GM21576 (cell line): ENCODE data around the gene HHATL.

ENCODE experiments used
- ATAC-seq: cut with Tn5 transposase; IDR thresholded peaks from one replicate; pipeline ENCODE4 v1.9.1; 2021; ENCODE audit warnings: mild to moderate bottlenecking, moderate library complexity; ENCODE audit not compliant: unreplicated experiment

HHATL gene

GRCh38 chr3:42685891-42686820, 16.4 kb downstream of the HHATL start:
- ATAC-seq = no peak

DNA sequence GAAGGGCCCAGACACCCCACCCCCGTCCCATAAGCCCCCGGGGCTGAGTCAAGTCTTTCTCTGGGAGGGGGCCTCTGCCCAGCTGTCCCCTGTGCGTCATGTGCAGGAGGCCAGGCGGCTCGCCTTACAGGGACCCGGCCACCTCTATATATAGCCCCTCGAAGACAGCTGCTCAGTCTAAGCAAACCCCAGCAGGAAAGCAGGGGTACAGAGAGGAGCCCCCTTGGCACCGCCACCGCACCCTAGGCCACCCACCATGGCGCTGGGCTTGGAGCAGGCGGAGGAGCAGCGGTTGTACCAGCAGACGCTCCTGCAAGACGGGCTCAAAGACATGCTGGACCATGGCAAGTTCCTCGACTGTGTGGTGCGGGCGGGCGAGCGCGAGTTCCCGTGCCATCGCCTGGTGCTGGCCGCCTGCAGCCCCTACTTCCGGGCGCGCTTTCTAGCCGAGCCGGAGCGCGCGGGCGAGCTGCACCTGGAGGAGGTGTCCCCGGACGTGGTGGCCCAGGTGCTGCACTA, 17.2 kb downstream of the HHATL start, which contains the start of gene KLHL40:
Gene KLHL40 (plus strand): TSS at position 175 of the 519 bp plus-strand sequence. CDS start 82 bp downstream, at position 257.
- ATAC-seq = no peak

- no peak for ATAC-seq
Observed at GRCh38 chr3:42684632-42685362, 17.8 kb downstream of the HHATL start.

DNA sequence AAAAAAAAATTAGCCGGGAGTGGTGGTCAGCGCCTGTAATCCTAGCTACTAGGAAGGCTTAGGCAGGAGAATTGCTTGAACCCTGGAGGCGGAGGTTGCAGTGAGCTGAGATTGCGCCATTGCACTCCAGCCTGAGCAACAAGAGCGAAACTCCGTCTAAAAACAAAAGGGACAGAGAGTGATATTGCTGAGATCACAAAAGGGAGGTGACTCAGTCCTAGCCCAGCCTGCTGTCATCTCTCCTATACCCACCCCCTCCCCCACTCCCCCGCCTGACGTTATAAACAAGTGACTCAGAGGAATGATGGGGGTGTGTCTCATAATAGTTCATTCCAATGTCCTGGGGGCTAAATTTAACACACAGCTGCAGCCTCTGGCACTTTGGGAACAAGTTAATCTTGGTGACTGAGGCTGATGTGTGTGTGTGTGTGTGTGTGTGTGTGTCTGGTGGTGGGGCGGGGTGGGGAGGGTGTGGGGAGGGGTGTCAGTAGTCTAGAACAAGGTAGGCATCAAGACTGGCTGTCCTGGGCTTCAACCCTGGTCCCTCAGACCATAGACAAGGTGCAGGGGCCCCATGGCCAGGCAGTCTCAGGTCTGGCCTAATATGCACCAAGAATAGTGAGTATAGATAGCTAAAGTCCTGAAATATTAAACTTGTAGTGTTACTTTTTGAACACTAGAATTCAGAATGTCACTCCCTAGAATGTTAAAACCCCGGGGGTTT, 18.6 kb downstream of the HHATL start:
- ATAC-seq = no peak

- ATAC-seq = no peak
Observed at GRCh38 chr3:42682301-42683070, 20.1 kb downstream of the HHATL start.

DNA sequence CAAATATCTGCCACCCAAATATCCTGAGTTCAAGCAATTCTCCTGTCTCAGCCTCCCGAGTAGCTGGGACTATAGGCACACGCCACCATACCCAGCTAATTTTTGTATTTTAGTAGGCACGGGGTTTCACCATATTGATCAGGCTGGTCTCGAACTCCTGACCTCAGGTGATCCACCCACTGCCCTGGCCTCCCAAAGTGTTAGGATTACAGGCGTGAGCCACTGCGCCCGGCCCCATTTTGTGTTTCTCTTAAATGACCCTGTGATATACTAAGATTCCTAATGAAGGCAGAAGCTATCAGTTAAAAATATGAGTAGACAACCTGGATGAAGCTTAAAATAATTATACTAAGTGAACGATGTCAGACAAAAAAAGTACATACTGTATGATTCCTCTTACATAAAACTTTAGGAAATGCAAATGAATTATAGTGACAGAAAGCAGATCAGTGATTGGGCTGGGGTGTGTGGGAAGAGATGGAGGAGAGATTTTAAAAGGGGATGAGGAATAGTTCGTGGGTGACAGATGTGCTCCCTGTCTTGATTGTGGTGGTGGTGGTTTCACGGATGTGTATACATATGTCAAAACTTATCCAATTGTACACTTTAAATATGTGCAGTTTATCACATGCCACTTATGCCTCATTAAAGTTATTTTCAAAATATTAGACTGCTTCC, 21.1 kb downstream of the HHATL start:
- no peak for ATAC-seq

DNA sequence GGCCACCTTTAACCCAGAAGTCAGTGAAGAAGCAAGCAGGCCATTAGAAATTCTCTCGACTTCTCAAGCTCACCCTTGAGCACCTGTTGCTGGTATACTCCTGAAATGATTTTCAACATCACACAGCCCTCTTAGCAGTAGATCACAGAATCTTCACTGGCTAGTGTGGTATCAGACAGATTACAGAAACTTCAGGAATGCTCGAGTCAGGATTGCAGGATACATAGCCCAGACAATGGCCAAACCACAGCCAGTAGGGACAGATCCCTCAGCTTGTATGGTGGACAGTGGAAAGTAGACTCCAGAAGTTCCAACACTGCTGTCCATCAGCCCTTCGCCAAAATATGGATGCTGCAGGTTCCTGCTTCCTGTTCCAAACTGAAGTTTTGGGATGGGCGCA, 21.8 kb downstream of the HHATL start:
- no peak for ATAC-seq

GRCh38 chr3:42680271-42680670, 22.3 kb downstream of the HHATL start:
- no peak for ATAC-seq

- ATAC-seq = no peak
Observed at GRCh38 chr3:42678447-42678846, 24.2 kb downstream of the HHATL start.

DNA sequence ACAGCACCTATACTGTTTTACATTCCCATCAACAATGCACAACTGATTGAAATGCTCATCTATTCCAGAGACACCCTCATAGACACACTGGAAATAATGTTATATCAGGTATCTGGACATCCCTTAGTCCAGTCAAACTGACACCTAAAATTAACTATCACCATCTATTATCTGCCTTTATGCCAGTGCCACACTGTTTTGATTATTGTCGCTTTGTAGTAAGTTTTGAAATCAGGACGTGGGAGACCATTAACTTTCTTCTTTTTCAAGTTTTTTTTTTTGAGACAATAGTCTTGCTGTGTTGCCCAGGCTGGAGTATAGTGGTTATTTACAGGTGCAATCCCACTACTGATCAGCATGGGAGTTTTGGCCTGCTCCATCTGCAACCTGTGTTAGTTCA, 26.7 kb downstream of the HHATL start:
- ATAC-seq = no peak

GRCh38 chr3:42674146-42674545, 28.5 kb downstream of the HHATL start:
- ATAC-seq = no peak

DNA sequence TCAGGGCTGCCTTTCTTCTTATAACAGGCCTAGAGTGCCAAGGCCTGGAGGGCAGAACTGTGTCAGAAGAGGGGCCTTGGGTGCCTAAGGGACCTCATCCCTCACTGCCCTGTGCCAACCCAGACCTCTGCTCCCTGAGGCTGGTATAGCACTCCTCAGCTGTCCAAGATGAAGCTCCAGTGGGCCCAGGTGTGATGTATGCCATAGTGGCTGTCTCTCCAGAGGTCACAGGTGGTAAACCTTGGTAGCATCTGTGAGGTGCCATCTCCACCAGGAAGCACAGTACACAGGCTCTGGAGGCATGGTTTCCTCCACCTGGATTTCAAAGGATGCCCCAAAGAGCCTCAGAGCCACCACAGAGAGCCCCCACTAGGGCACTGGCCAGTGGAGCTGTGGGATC, 29.5 kb downstream of the HHATL start:
- ATAC-seq = no peak

- no peak for ATAC-seq
Observed at GRCh38 chr3:42672515-42672914, 30.1 kb downstream of the HHATL start.

GRCh38 chr3:42670670-42671069, 31.9 kb downstream of the HHATL start:
- no peak for ATAC-seq

DNA sequence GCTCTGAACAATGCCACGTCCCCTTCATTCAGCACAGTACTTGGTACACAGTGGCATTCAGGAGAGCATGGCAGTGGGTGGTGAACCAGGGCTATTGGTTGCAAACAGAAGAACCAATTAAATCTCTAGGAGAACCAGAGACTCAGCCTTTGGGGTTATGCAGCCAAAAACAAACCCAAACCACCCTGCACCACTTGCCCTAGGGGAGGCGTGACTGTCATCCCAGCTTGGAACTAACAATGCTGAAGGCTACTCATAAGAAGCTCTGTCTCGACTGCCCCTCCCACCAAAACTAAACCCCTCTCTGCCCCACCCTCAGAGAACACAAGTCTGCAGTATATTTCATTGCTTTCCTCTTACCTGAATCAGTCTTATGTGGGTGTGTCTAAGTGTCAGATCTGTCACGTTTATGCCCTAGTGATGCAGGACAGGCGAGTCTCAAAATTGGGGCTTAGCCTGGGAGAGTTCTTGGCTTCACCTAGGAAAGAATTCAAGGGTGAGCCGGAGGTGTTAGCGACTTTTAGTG, 32.5 kb downstream of the HHATL start:
- ATAC-seq = no peak

DNA sequence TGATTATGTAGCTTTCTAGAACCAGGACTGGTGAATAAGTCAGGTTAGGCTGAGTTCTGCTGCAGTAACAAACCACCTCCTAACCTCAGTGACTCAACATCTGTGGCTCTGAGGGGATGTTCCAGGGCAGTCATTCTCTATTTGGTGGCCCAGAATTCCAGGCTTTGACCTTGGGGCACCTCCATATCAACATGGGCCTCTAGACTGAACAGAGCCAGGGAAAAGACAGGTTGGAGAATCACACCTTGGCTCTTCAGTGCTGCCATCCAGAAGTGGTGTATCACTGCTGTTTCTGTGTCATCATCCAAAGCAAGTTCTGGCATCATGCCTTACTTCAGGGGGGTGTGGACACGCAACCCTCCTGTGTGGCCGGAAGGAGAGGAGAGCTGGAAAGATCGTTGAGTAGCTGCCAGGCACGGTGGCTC, 33.8 kb downstream of the HHATL start:
- no peak for ATAC-seq

- no peak for ATAC-seq
Observed at GRCh38 chr3:42668413-42668760, 34.2 kb downstream of the HHATL start.

DNA sequence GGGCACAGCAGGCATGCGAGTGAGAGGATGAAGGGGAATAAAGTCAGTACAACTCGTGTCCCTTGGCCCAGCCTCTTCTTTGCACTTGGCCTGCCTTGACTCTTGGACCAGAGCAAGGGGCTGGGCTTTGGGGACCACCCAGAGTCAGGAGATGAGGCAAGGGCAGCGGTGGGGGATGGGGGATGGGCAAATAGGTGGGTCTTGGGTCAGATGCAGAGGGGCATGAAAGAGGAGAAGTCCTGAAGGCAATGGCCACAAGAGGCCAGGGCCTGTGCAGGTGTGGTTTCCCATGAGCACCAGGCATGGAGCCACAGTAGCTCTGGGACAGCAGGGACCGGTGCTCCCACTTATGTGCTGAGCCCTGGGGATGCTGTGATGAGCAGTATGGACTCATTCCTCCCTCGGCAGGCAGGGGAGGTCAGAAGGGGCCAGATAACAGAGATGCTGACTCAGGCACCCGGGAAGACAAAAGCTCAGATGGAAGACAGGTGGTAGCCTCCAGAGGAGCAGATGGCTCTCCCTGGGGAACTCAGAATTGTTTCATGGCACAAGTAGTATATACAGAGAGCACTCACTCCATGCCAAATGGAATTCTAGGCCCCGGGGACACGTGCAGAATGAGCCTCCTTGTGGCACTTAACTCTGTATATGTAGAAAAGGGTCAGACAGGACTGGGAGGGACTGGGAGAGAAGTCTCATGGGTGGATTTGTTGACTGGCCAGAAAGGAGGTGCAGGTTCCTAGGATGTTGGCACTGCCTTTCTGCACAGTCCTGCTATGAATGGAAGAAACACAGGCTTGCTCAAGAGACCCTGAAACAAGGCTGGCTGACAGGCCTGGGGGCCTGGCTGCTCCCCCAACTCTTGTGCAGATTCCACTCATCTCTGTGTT, 34.8 kb downstream of the HHATL start:
- no peak for ATAC-seq

- no peak for ATAC-seq
Observed at GRCh38 chr3:42667096-42667522, 35.5 kb downstream of the HHATL start.
